B cell (primary cell): ENCODE measurements around the gene OXTR. TPM values are rescaled to one million over a fixed set of nuclear protein-coding genes. Genes with fewer than 3 reads are reported as not detected.

Source experiments
- ATAC-seq: fragments of 200-7000 bp; cut with Tn5 transposase; one replicate; pipeline ENCODE4 v1.10.0; 2021; ENCODE audit warnings: low read depth, mild to moderate bottlenecking, moderate number of reproducible peaks, moderate library complexity
- CTCF ChIA-PET: fragments of 350-600 bp; sonication (Branson Sonifier 250); formaldehyde crosslinking; loops from one replicate; lab custom pipeline; 2021; ENCODE audit warnings: antibody characterized with exemption, inconsistent platforms; lab: Charles Lee
- POLR2A ChIA-PET: fragments of 350-600 bp; sonication (Branson Sonifier 250); formaldehyde crosslinking; loops from one replicate; lab custom pipeline; 2021; ENCODE audit warnings: antibody characterized with exemption; lab: Charles Lee
- DNase-seq: peaks from one replicate; pipeline ENCODE4 v3.0.0; 2013
- H2AFZ ChIP-seq: 2 replicates; pipeline ENCODE4 v1.6.1; 2012; ENCODE audit warnings: mild to moderate bottlenecking, low read depth, low read length; ENCODE audit not compliant: insufficient read depth, poor library complexity, severe bottlenecking
- H3K27ac ChIP-seq, 2 donors: 1 replicate in 1 of 2; 2 replicates in 1 of 2; pipeline ENCODE4 v1.5.1; 2012 to 2013; ENCODE audit warnings: low read length in 2 of 2, mild to moderate bottlenecking in 2 of 2, moderate library complexity in 1 of 2
- H3K27me3 ChIP-seq, 4 experiments: fragments of 200-600 bp in 1 of 4; sonication (generic) in 1 of 4; replicated peaks in 1 of 4; 1 replicate in 2 of 4; 2 replicates in 2 of 4; pipeline versions ENCODE4 v1.6.1 to v1.7.0; 2013 to 2016; ENCODE audit warnings: low read length in 3 of 4, mild to moderate bottlenecking in 2 of 4, mixed read lengths in 1 of 4, moderate library complexity in 1 of 4; ENCODE audit not compliant: insufficient read depth in 4 of 4, control insufficient read depth in 3 of 4; ENCODE audit errors: control extremely low read depth in 1 of 4
- H3K36me3 ChIP-seq, 2 experiments: replicated peaks in 1 of 2; 1 replicate in 1 of 2; 2 replicates in 1 of 2; pipeline versions ENCODE4 v1.6.1 to v1.7.1; 2013; ENCODE audit warnings: low read length in 1 of 2; ENCODE audit not compliant: insufficient read depth in 2 of 2, control insufficient read depth in 1 of 2; ENCODE audit errors: control extremely low read depth in 1 of 2, extremely low read depth in 1 of 2
- H3K4me1 ChIP-seq, 2 donors: fragments of 200-600 bp in 1 of 2; sonication (generic) in 1 of 2; 1 replicate in 1 of 2; 2 replicates in 1 of 2; pipeline versions ENCODE4 v1.5.1 to v1.6.1; 2013 to 2017; ENCODE audit warnings: low read length in 2 of 2; ENCODE audit not compliant: control insufficient read depth in 2 of 2, insufficient read depth in 2 of 2
- H3K4me2 ChIP-seq: replicated peaks from 2 replicates; pipeline ENCODE3; 2012; ENCODE audit warnings: mild to moderate bottlenecking, low read depth, low read length; ENCODE audit not compliant: poor library complexity, severe bottlenecking
- H3K4me3 ChIP-seq, 5 experiments: fragments of 200-600 bp in 1 of 5; sonication (generic) in 1 of 5; 1 replicate in 3 of 5; 2 replicates in 2 of 5; pipeline versions ENCODE4 v1.5.1 to v1.7.0; 2011 to 2016; ENCODE audit warnings: low read length in 4 of 5, mild to moderate bottlenecking in 4 of 5, low read depth in 2 of 5, control low read depth in 1 of 5, moderate library complexity in 1 of 5; ENCODE audit not compliant: insufficient read depth in 1 of 5; ENCODE audit errors: control extremely low read depth in 1 of 5, extremely low read depth in 1 of 5
- H3K79me2 ChIP-seq: fragments of 200-600 bp; sonication (generic); one replicate; pipeline ENCODE4 v1.6.0; 2016; ENCODE audit warnings: low read length; ENCODE audit not compliant: control insufficient read depth, insufficient read depth
- H3K9ac ChIP-seq: fragments of 200-600 bp; sonication (generic); 2 replicates; pipeline ENCODE4 v1.6.1; 2017; ENCODE audit warnings: mild to moderate bottlenecking, low read length, moderate library complexity
- H3K9me3 ChIP-seq, 3 donors: one replicate each; pipeline versions ENCODE4 v1.6.1 to v1.7.1; 2013; ENCODE audit warnings: low read length in 2 of 3; ENCODE audit not compliant: control insufficient read depth in 2 of 3, insufficient read depth in 1 of 3; ENCODE audit errors: control extremely low read depth in 1 of 3
- H4K20me1 ChIP-seq: 2 replicates; pipeline ENCODE4 v1.6.0; 2012; ENCODE audit warnings: mild to moderate bottlenecking, low read length; ENCODE audit not compliant: insufficient read depth, control insufficient read depth, poor library complexity, severe bottlenecking
- H3K27ac Mint-ChIP-seq: one replicate; pipeline ENCODE4 v1.8.0; 2021; ENCODE audit warnings: mixed read lengths
- H3K27me3 Mint-ChIP-seq: one replicate; pipeline ENCODE4 v1.8.0; 2021; ENCODE audit warnings: mixed read lengths
- H3K4me1 Mint-ChIP-seq: one replicate; pipeline ENCODE4 v1.8.0; 2021; ENCODE audit warnings: mixed read lengths
- H3K4me3 Mint-ChIP-seq: one replicate; pipeline ENCODE4 v1.8.0; 2021; ENCODE audit warnings: mixed read lengths
- H3K9me3 Mint-ChIP-seq: one replicate; pipeline ENCODE4 v1.8.0; 2022; ENCODE audit warnings: mixed read lengths; ENCODE audit not compliant: insufficient read depth
- CTCF ChIP-seq: fragments of 200-600 bp; IDR thresholded peaks from one replicate; pipeline ENCODE4 v1.8.0; 2022; ENCODE audit warnings: antibody characterized with exemption, mild to moderate bottlenecking
- EZH2 ChIP-seq: IDR thresholded peaks from 2 replicates; pipeline ENCODE4 v1.6.1; 2012; ENCODE audit warnings: borderline replicate concordance, low read depth, mild to moderate bottlenecking, moderate library complexity, low read length; ENCODE audit not compliant: insufficient read depth, poor library complexity, severe bottlenecking
- WGBS: methylation state at CpG from one replicate; pipeline ENCODE4 v1.1.5; 2013; ENCODE audit warnings: missing lambda C conversion rate; ENCODE audit not compliant: insufficient coverage; 5-methylcytosine and 5-hydroxymethylcytosine counted together
- intact Hi-C: fragments of 100-400 bp; cut with micrococcal nuclease; formaldehyde crosslinking; loops from one replicate; pipeline ENCODE4 v1.10.0; 2022
- polyA plus RNA-seq: library from polyadenylated mRNA; depleted of rRNA; stranded (reverse); fragments of >200 nt; gene quantifications from 2 replicates; pipeline ENCODE4 v1.2.3, GENCODE V29; 2012
- total RNA-seq, 2 donors: library from RNA; stranded (reverse); fragments of 120-200 nt in 1 of 2; gene quantifications; 1 replicate in 1 of 2; 2 replicates in 1 of 2; pipeline versions ENCODE4 v1.2.3 to v1.2.4, GENCODE V29; 2013 to 2022

Gene OXTR
- total and polyA plus RNA-seq, 2 donors (not counting 1 experiment from before 2014, with no cell fraction given) = 0.13 to 0.17 TPM

- Histone ChIP-seq H4K20me1 (no peaks in the 10 kb centered on the region), H3K27me3 (no peaks in the 10 kb centered on the region), H3K4me2 (no peak overlapping the region), H3K4me1 (no peaks in the 10 kb centered on the region), H3K9me3 (peaks cover 0 to 6% (median 0%) of the 10 kb centered on the region in 3 donors), H3K36me3 (no peaks in the 10 kb centered on the region), H3K9ac (no peak overlapping the region), H3K79me2 (no peaks in the 10 kb centered on the region), H3K27ac (no peak overlapping the region), H2AFZ (no peak overlapping the region), H3K4me3 (no peak overlapping the region)
- intact Hi-C loops = no loop called here
- no peak for DNase-seq
- WGBS = 88% methylated on average over 3 of the region's 3 CpGs
- no peak overlapping the region for H3K27ac Mint-ChIP-seq
- no peak overlapping the region for H3K4me3 Mint-ChIP-seq
- H3K4me1 Mint-ChIP-seq = no peaks in the 10 kb centered on the region
- POLR2A ChIA-PET = no interaction called here
- no peaks in the 10 kb centered on the region for H3K9me3 Mint-ChIP-seq
- peaks cover 13% of the 10 kb centered on the region for H3K27me3 Mint-ChIP-seq
- ATAC-seq = no peak
- CTCF ChIA-PET = no interaction called here
- no peak for TF ChIP-seq CTCF
- TF ChIP-seq EZH2 = no peak
These were observed 30.8 kb downstream of the OXTR start for GRCh38 chr3:8738639-8739038.

DNA sequence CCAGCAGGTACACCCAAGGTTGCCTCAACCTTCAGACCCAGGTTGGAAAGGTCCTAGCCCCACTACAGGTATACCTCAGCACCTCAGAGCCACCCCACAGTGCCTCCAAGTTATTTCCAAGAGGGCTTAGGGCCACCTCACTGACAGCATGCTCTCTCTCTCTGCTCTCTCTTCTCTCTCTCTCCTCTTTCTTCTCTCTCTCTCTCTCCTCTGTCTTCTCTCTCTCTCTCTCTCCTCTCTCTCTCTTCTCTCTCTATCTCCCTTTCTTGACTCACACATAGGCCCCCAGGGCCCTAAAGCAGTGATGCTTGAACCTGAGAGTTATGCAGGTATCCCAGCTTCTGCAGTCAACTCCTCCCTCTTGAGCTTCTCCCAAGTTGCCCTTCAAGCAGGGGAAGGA lies 31.6 kb downstream of the OXTR start:
- Mint-ChIP-seq H3K9me3 (no peaks in the 10 kb centered on the region), H3K4me3 (no peak overlapping the region), H3K27ac (no peak overlapping the region), H3K4me1 (no peaks in the 10 kb centered on the region), H3K27me3 (peaks cover 13% of the 10 kb centered on the region)
- Histone ChIP-seq H3K4me2 (no peak overlapping the region), H4K20me1 (no peaks in the 10 kb centered on the region), H3K79me2 (no peaks in the 10 kb centered on the region), H2AFZ (no peak overlapping the region), H3K27me3 (no peaks in the 10 kb centered on the region), H3K36me3 (no peaks in the 10 kb centered on the region), H3K27ac (no peak overlapping the region), H3K9ac (no peak overlapping the region), H3K4me1 (no peaks in the 10 kb centered on the region), H3K4me3 (no peak overlapping the region), H3K9me3 (peaks cover 0 to 6% (median 0%) of the 10 kb centered on the region in 3 donors)
- no peak for ATAC-seq
- POLR2A ChIA-PET = no interaction called here
- CTCF ChIA-PET = no interaction called here
- intact Hi-C loops = no loop called here
- TF ChIP-seq CTCF (no peak), EZH2 (no peak)
- DNase-seq = no peak
